HepG2 (cell line): ENCODE data around the gene MORC3.

Experiments
- CTCF ChIP-seq: sonication (generic); formaldehyde crosslinking; IDR thresholded peaks from 2 replicates; pipeline ENCODE4 v1.5.0; 2020; ENCODE audit warnings: mild to moderate bottlenecking, missing genetic modification reagents, moderate library complexity
- MED1 ChIP-seq: sonication (generic); formaldehyde crosslinking; IDR thresholded peaks from 2 replicates; pipeline ENCODE4 v1.4.0; 2020; ENCODE audit warnings: missing genetic modification reagents
- PRDM15 ChIP-seq: sonication (generic); formaldehyde crosslinking; IDR thresholded peaks from 2 replicates; pipeline ENCODE4 v1.4.0; 2020; ENCODE audit warnings: missing genetic modification reagents
- ZFP91 ChIP-seq: sonication (generic); formaldehyde crosslinking; IDR thresholded peaks from 2 replicates; pipeline ENCODE4 v1.9.0; 2022; ENCODE audit warnings: missing genetic modification reagents, mild to moderate bottlenecking, borderline replicate concordance
- ZFY ChIP-seq: sonication (generic); formaldehyde crosslinking; IDR thresholded peaks from 2 replicates; pipeline ENCODE4 v1.4.0; 2020; ENCODE audit warnings: missing genetic modification reagents
- ZNF547 ChIP-seq: sonication (generic); formaldehyde crosslinking; IDR thresholded peaks from 2 replicates; pipeline ENCODE4 v1.5.1; 2020; ENCODE audit warnings: mild to moderate bottlenecking, missing genetic modification reagents

- no peak for TF ChIP-seq ZNF547 (CRISPR knock-in tag)
- TF ChIP-seq CTCF, result no peak
- no peak for TF ChIP-seq MED1 (CRISPR knock-in tag)
- no peak for TF ChIP-seq ZFY (CRISPR knock-in tag)
- TF ChIP-seq ZFP91, result no peak
- no peak for TF ChIP-seq PRDM15 (CRISPR knock-in tag)
Observed at GRCh38 chr21:36325373-36326010, 5.5 kb downstream of the MORC3 start.
